T-helper 1 cell treated with Interleukin-12 subunit alpha and Interleukin-12 subunit beta and Interleukin-4 antibody, amounts not matched to agents 30 ng/mL and 1 ng/mL, for 36 hours (primary cell): ENCODE measurements around the gene MAPKAP1. TPM values are rescaled to one million over a fixed set of nuclear protein-coding genes. Genes with fewer than 3 reads are reported as not detected.

ENCODE experiments used
- intact Hi-C: fragments of 100-400 bp; cut with micrococcal nuclease; formaldehyde crosslinking; loops from one replicate; pipeline ENCODE4 v1.15.1; 2024
- total RNA-seq: library from RNA; stranded (reverse); gene quantifications from 2 replicates; pipeline ENCODE4 v1.2.3, GENCODE V29; 2022

MAPKAP1 gene
- total RNA-seq, 1 donor from 2014 or later = 70.4 TPM

DNA sequence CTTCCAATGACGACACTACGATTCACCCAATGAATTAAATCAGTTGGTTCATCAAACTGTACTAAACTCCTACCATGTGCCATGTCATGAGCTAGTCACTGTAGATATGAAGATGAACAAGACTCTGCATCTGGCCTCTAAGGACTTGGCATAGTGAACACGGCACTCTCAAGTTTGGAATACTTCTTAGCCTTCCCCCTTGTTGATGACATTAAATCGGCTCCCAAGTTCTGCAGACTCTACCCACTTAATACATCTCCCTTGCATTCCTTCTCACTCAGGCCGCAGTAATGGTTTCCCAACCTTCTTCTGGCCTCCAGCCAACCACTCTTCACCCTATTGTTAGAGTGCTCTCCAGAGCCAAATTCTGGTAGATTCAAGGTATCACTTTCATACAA is 184.7 kb downstream of the MAPKAP1 start:
- intact Hi-C loops = loop anchor here (1.0 kb wide), 1 partner anchor 8 kb away; no protein-coding TSS in a partner anchor

DNA sequence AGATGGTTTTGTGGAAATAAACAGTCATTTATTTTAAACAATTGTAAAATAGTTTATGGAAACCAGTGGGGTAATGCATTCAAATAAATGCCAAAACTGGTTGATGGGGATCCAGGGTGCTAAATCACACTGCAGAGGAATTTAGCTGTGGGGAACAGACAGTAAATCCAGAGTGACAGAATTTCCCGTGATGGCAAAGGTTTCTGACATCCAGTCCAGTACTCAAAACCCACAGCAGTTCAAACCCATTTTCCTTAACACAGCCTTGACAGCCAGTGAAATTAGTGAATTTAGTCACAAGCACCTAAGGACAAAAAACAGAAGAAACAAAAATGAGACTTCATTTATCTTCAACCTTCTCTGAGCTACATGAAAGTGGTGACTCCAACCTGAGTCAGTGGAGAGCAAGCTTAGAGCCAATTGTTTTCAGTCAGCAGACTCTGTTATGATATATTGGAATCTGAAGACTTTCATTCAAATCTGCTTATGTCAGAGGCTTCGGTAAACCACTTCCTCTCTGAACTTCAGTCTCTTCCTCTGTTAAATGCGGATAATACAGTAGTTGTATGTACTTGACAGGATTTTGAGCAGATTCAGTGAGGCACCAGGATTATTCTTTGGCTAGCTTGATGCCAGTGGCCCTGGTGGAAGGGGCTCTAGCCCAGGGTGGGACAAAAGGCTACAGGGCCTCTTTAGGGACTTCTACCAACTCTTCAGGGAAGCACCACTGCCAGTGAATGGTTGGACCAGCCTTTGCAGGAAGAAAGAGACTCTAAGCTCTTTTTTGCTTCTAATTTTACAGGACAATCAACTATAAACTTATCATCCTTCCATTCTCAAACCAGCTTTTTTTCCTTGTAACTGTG is 185.3 kb downstream of the MAPKAP1 start:
- intact Hi-C loops = loop anchor here (1.0 kb wide), 4 partner anchors 8 to 225 kb away; no protein-coding TSS in a partner anchor

DNA sequence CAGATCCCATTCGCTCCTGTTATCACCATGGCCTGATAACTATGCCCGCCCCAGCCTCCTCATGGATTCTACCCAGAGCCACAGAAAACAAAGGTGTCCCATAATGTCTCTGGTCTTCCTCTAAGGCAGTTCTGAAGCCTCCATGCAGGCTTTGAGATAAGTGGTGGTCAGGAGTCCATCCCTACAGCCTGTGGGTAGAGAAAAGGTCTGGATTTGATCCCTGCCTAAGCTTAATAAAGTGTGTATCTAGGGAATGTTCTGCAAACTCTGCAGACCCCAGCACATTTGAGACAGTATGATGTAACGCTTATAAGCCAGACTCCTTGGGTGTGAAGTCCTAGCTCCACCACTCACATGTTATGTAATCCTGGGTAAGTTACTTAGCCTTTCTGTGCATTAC is 187.3 kb downstream of the MAPKAP1 start:
- intact Hi-C loops = no loop called here

DNA sequence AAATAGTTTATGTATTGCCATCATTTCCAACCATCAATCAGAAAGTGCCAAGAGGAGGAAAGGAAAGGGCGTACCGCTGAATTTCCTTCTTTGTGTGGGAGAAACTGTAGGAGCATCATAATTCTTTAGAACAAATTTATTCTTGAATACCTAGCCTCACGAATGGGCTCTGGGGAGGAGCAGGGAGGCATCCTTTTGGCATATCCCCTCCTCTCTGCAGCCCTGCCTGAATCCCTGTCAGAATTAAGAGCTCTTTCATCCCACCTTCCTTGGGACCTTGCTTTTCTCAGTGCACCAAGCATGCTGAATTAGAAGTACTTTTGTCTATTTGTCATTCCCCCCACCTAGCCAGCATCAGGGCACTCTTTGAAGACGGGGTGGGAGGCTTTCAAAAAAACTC is 189.4 kb downstream of the MAPKAP1 start:
- intact Hi-C loops = no loop called here

DNA sequence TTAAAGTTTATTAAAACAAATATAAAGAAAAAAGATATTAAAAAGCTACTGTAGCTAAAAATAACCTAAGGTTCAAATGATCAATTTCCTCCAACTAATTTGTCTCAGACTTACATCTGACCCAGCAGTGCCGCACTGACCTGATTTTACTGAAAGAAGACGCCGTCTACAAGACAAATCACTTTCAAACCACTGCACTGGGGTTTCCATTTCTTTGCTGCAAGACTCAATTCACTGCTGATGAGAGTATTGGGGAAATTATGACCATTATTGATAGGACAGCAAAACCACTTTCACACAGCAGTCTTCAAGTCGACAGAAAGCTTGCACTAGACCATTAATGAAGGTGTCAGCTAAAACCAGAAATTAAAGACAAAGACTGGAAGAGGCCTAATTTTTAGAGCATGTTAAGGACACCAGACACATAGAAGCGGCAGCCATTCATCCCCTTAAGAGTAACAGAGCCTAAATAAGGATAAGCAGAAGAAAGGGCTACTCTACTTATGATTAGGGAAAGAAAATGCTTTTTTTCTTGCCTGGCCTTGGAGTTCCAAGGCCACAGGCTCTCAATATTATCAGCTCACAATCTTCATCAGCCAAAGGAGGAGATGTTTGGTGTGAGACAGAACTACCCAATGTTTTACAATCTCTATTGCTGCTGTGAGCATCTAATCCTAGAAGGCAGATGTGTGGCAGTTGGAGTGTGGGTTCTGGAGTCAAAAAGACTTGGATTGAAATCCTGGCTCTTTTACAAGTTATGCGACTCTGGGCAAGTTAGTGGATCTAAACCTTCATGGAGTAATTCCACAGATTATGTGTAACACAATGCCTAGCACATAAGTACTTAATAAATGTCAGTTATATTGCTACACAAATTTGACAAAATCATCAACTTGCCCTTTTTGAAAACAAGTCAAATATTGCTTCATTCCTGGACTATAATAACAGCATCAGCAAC is 190.7 kb downstream of the MAPKAP1 start:
- intact Hi-C loops = no loop called here

DNA sequence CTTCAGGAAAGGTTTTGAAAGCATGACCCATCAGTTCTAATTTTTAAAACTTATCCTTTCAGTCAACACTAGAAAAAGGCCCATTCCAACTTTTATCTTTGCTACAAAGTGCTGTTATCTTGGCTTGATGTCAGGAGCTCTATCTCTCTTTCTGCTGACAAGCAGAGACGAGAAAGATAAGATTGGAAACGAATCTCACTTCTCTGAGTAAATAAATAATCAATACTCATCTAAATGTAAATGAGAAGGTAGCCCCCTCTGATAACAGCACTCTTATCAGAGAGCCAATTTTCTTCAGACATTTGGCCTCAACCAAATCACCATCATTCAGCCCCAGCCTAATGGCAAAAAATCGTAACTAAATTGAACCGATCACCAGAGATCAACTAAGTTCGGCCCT is 191.7 kb downstream of the MAPKAP1 start:
- intact Hi-C loops = no loop called here

DNA sequence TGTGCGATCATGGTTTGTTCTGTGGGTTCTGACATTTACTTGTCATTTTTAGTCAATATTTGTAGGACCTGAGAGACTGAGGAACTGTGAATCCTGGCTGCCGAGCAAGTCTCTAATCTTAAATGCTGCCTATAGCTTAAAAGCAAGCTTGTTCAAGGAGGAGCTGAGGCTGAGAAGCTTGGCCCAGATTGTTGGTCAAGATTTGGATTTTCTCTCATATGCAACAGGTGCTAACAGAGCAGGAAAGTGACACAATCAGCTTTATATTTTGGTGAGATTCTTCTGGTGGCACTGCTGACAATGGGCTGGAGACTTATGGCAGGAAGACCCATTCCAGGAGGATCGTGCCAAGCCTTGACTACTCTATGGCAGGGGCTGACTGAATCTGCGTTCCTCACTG is 192.5 kb downstream of the MAPKAP1 start:
- intact Hi-C loops = no loop called here

DNA sequence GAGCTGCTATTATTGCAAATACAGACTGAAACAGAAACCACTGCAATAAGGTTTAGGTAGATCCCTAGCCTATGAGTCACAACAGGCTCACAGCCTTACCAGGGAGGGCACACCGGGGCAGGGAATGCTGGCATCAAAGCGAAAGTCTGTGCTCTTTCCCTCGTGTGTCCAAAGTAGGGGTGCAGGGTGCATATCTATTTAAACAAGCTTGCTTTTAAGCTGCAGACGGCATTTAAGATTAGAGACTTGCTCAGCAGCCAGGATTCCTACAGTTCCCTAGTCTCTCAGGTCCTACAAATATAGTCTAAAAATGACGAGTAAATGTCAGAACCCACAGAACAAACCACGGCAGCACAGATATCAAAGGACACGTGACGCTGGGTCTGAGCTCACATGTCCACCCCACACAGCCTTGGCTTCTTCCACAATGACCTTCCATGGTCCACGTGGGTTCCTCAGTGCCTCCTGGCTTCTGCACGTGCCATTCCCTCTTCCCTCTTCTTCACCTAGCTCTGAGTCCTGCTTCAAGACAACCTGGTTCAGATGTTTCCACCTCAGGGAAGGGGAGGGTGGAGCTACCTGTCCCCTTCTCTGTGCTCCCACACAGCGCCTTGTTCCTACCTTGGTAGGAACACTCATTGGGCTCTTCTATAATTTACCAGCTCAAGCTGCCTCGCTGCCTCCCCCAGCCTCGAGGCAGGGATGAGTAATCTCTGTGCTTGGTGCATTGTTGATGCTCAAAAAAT is 193.2 kb downstream of the MAPKAP1 start:
- intact Hi-C loops = loop anchor here (1.0 kb wide), 1 partner anchor 7 kb away; no protein-coding TSS in a partner anchor

DNA sequence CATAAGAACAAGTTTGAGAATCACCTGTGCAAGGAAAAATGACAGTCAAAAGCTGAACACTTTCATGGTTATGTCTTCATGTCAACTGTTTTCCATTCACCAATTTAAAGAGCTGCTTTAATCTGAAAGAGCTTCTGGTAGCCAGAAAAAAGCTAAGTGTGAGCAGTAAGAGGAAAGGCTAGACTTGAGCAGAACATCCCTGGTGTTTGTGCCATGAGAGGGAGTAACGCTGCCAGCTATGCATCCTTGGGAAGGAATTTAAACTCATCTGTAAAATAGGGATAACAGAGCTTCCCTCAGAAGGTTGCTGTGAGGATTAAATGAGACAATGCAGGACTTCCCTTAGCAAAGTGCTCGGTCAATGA is 193.7 kb downstream of the MAPKAP1 start:
- intact Hi-C loops = loop anchor here (1.0 kb wide), 1 partner anchor 8 kb away; no protein-coding TSS in a partner anchor

DNA sequence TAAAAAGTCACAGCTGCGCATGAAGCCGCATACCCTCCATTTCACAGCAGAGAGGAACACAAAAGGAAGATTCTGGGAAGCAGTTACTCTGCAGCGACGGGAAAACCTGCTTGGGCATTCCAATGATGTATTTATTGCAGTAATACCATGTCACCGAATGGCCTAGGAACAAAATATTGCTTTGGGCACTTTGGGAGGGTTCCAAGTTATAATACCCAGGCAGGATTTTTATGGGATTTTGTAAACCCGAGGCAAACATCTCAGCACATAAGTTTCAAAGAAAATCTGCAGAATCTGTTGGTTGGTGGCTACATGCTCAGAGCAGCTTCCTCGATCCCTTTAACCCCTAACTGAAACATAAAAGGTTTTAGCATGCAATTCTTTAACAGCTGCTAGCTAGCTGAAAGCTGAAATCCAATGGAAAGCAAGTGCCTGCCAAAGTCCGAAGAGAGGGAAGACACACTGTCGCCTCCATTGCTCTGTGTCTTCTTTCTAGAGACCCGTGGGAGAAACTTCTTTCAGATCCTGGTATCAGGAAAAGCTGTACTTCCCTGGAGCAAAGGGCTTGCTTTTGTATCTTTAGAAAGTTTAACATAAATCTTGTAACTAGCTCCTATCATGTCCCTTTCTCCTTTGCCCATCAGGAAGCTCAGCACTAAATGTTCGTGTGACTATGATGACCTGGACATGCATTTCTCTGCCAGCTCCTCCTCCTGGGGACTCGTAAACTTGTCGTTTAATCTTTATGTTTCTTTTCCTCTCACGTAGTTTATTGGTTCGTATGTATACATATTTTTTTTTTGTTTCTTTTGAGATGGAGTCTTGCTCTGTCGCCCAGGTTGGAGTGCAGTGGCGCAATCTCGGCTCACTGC is 195.0 kb downstream of the MAPKAP1 start:
- intact Hi-C loops = no loop called here

DNA sequence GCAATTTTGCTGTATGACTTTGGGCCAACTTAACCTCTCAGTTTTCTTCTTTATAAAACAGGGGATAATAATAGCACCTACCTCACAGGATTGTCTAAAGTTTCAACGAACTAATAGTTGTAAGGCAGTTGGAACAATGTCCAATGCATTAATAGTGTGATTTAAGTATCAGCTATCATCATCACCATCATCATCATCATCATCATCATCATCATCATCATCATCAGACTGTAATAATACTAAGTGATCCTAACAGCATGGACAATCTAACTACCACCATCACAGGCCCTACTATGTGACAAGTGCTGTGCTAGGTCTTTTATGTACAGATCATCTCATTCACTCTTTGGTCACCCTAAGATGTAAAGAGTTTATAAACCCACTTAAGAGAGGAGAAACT is 196.0 kb downstream of the MAPKAP1 start:
- intact Hi-C loops = no loop called here

DNA sequence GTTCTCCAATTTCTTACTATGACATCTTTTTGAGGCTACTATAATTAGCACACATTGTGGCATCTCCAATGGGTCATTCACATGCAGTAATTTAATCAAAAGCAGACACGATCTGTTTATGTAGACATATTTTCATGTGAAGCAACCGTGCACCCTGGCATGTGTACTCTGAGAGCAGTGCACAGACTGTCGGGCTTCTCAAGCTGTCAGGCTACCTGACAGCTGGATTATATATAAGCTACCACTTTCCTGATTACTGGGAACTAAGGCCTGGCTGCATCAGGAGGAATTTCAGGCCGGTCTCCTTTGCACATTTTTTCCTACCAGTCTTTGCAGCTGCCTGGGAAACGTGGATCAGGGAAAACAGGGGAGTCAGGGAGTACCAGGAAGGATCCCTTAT is 197.5 kb downstream of the MAPKAP1 start:
- intact Hi-C loops = no loop called here

DNA sequence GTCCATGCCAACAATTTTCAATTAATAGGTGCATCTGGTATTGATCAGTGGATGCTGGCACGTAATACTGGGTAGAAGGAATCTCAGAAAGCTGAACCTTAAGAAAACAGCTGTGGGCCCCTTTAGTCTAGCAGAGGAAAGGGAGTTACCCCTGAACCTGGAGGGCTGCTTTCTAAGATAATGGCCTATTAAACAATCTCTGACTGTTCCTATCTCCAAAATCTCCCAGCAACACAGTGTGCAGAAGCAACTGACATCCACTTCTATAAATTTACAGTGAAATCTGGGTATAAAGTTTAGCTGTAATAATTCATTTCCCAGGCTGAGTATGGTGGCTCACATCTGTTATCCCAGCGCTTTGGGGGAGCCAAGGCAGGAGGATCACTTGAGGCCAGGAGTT is 198.8 kb downstream of the MAPKAP1 start:
- intact Hi-C loops = no loop called here

DNA sequence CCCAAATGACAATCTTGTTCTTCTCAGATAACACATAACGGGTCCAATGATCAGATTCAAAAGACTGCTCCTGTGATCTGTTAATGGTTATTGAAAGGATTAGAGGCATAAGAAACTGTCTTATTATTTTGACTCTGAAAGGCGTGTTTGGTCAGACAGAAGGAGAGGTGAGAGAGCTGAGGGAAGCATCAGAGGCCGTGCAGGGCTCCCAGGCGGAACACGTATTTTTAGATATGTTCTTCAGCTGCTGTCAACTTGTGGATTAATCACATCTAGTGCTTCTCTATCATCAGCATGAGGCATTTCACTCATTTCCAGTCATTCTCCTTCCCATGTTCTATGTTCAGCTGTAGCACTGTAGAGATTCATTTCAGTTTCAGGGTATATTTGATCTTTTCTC is 199.8 kb downstream of the MAPKAP1 start:
- intact Hi-C loops = no loop called here

DNA sequence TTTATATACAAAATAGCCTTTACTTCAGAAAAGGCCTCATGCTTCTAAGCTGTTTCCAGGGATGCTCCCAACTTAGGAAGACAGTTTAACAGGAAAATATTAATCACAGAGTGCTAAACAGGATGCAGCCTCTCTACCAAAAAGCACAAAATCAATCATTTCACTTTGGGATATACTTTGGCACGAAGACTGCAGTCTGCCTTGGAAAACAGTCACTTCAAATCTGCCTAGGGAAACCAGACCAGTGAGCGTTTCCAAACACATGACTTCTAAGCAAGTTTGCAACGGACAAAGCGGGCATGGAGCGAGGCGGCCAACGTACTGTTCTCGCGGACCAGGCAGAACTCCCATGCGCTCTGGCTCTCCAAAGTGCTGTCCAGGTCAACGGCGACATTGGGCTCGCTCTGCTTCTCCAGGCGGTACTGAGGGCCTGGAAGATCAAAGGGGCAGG is 201.0 kb downstream of the MAPKAP1 start:
- intact Hi-C loops = no loop called here

DNA sequence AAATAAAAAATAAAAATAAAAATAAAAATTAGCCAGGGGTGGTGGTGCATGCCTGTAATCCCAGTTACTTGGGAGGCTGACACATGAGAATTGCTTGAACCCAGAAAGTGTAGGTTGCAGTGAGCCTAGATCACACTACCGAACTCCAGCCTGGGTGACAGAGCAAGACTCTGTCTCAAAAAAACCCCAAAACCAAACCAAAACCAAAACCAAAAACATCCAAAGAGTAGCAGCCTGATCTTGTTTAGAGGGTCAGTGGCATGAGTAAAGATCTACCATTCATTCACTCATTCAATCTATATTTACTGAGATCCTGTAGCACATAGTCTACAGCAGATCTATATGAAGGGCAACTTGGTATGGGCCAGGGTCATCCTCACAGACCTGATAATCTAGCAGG is 202.4 kb downstream of the MAPKAP1 start:
- intact Hi-C loops = no loop called here

DNA sequence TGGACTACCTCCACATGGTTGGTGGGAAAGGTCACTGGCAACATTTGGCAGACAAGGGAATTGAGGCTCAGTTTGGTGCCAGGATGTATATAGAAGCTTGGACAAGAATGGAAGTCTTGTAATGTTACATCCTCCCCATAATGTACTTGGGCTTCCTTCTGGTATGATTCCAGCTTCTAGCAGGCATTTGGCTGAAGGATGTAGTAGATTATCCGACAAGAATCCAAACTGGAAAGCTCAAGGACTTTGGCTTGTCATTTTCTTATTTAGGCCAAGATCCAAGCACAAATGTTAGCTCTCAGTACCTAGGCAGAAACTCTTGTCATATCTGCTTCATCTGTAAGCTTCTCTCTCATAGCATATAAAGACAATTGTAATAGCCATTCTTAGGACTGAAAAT is 209.1 kb downstream of the MAPKAP1 start:
- intact Hi-C loops = no loop called here

DNA sequence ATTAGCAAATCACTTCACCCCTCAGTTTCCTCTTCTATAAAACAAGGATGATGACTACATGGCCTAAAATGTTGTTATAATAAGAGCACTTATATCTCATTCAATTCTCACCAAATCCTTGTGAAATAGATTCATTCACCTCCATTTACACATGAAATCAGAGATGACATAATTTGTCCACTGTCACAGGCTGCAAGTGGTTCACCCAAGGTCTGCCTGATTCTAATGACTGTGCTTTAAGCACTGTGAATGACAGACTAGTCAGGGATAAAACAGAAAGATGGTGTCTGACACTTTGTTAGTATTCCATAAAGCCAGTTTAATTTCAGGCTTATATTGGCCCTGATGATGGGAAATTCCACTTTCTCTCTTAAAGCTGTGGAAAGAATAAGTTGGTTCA is 209.5 kb downstream of the MAPKAP1 start:
- intact Hi-C loops = no loop called here

DNA sequence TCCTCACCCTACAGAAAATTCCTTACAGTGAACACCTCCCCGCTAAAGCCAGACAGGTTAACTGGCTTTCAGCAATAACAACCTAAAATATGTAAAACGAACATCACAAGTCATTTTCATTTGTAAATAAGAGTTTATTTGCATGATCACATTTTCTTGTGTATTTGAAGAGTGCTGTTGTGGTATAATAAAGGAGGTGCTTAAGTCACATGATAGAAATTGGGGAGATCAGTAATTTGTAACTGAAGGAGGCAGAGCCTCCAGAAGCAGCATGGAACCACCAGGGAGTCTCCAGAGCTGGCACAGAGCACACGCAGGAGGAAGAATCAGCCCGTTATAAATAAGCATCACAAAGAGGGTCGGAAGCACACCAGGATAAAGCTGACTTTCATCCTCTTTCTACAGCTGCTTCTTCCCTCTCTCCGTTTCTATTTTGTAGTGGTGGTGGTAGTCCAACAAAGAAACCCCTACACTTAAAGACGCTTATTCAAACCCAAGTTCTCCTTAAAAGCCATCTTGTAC is 210.6 kb downstream of the MAPKAP1 start:
- intact Hi-C loops = no loop called here
